Nephron (organoid): ENCODE results near the gene MCM9.

ENCODE experiments used
- H3K27ac Mint-ChIP-seq, 3 experiments: 2 replicates each; pipeline ENCODE4 v1.8.0; 2020; ENCODE audit warnings: mixed read lengths in 3 of 3, mild to moderate bottlenecking in 2 of 3, moderate library complexity in 1 of 3
- H3K27me3 Mint-ChIP-seq: 2 replicates; pipeline ENCODE4 v1.8.0; 2021; ENCODE audit warnings: low read depth, mild to moderate bottlenecking, moderate library complexity, mixed read lengths
- H3K36me3 Mint-ChIP-seq: 2 replicates; pipeline ENCODE4 v1.8.0; 2020; ENCODE audit warnings: low read depth, mixed read lengths
- H3K4me1 Mint-ChIP-seq: 2 replicates; pipeline ENCODE4 v1.8.0; 2020; ENCODE audit warnings: mixed read lengths
- H3K4me3 Mint-ChIP-seq, 3 experiments: 2 replicates each; pipeline ENCODE4 v1.8.0; 2020; ENCODE audit warnings: mild to moderate bottlenecking in 3 of 3, mixed read lengths in 3 of 3, moderate library complexity in 2 of 3
- H3K9me3 Mint-ChIP-seq: 2 replicates; pipeline ENCODE4 v1.8.0; 2020; ENCODE audit warnings: mixed read lengths
- CTCF ChIP-seq, 3 experiments: fragments of 200-600 bp; sonication (generic); IDR thresholded peaks; one replicate each; pipeline ENCODE4 v1.5.0; 2021; ENCODE audit warnings: antibody characterized with exemption in 3 of 3; ENCODE audit not compliant: unreplicated experiment in 3 of 3

MCM9 gene

GRCh38 chr6:118776607-118777549 lies 158.1 kb downstream of the MCM9 start:
- no peaks in the 10 kb centered on the region for H3K36me3 Mint-ChIP-seq
- H3K4me3 Mint-ChIP-seq, result no peak overlapping the region
- no peaks in the 10 kb centered on the region for H3K27me3 Mint-ChIP-seq
- TF ChIP-seq CTCF (IDR thresholded peaks at IDR 0.05; ENCODE audit: unreplicated experiment in 3 of 3), result peak; percentile 69 to 84 (median 71)
- peaks cover 30% of the 10 kb centered on the region for H3K4me1 Mint-ChIP-seq
- H3K9me3 Mint-ChIP-seq, result no peaks in the 10 kb centered on the region
- peak overlapping the region in 1 of 3 experiments; percentile 20 for H3K27ac Mint-ChIP-seq

DNA sequence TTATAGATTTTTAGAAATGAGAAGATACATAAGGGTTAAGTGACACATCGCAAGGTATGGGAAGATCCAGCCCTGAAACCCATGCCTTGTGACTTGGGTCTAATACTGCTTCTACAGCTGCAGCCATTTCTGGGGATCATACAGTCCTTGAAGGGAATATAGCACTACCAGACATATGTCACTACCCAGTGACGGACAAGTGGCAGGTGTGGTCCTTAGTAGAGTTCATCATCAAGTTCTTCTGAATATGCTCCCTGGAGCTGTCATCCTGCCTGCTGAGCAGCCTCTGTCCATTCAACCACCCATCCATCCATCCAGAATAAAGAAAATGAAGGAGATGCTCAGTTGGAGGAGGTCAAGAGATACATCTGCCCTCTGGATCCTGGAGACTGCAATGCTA lies 159.6 kb downstream of the MCM9 start:
- TF ChIP-seq CTCF (IDR thresholded peaks at IDR 0.05; ENCODE audit: unreplicated experiment in 3 of 3), result no peak
- Mint-ChIP-seq H3K9me3 (no peaks in the 10 kb centered on the region), H3K4me1 (peaks cover 29% of the 10 kb centered on the region), H3K27ac (no peak overlapping the region), H3K27me3 (no peaks in the 10 kb centered on the region), H3K4me3 (no peak overlapping the region), H3K36me3 (no peaks in the 10 kb centered on the region)

GRCh38 chr6:118774581-118774980 lies 160.4 kb downstream of the MCM9 start:
- peak overlapping the region in 1 of 3 experiments; percentile 27 for H3K27ac Mint-ChIP-seq

GRCh38 chr6:118772886-118773285 lies 162.1 kb downstream of the MCM9 start:
- no peaks in the 10 kb centered on the region for H3K27me3 Mint-ChIP-seq
- H3K27ac Mint-ChIP-seq, result peak overlapping the region in 1 of 3 experiments; percentile 3
- H3K4me3 Mint-ChIP-seq, result no peak overlapping the region
- no peaks in the 10 kb centered on the region for H3K9me3 Mint-ChIP-seq
- TF ChIP-seq CTCF (IDR thresholded peaks at IDR 0.05; ENCODE audit: unreplicated experiment in 3 of 3), result no peak
- peaks cover 35% of the 10 kb centered on the region for H3K4me1 Mint-ChIP-seq
- H3K36me3 Mint-ChIP-seq, result no peaks in the 10 kb centered on the region

More at GRCh38 chr6:118774581-118774980, 160.4 kb downstream of the MCM9 start:
- Mint-ChIP-seq H3K9me3 (no peaks in the 10 kb centered on the region), H3K36me3 (no peaks in the 10 kb centered on the region), H3K4me3 (no peak overlapping the region), H3K4me1 (peaks cover 35% of the 10 kb centered on the region), H3K27me3 (no peaks in the 10 kb centered on the region)
- TF ChIP-seq CTCF (IDR thresholded peaks at IDR 0.05; ENCODE audit: unreplicated experiment in 3 of 3), result no peak

DNA sequence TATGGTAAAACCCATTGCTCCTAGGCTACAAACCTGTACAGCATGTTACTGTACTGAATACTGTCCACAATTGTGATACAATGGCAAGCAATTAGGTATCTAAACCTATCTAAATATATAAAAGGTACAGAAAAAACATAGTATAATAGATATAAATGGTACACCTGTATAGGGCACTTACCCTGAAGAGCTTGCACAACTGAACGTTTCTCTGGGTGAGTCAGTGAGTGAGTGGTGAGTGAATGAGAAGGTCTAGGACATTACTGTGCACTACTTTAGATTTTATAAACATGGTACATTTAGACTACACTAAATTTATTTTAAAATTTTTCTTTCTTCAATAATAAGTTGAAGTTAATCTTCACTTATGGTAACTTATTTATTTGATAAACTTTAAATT lies 163.7 kb downstream of the MCM9 start:
- Mint-ChIP-seq H3K4me1 (peaks cover 29% of the 10 kb centered on the region), H3K4me3 (no peak overlapping the region), H3K27ac (no peak overlapping the region), H3K27me3 (no peaks in the 10 kb centered on the region), H3K9me3 (no peaks in the 10 kb centered on the region), H3K36me3 (no peaks in the 10 kb centered on the region)
- TF ChIP-seq CTCF (IDR thresholded peaks at IDR 0.05; ENCODE audit: unreplicated experiment in 3 of 3), result no peak
